Measurements from ENCODE around the gene C5orf47.
"Not testable (repeated sequence)": the region's sequence is repeated elsewhere in the genome, so short reads cannot be mapped to it uniquely, and the experiment has no call there.

Gene C5orf47

GRCh38 chr5:173970878-173971650 is 17.9 kb upstream of the C5orf47 start:
- no peak for DNase-seq

DNA sequence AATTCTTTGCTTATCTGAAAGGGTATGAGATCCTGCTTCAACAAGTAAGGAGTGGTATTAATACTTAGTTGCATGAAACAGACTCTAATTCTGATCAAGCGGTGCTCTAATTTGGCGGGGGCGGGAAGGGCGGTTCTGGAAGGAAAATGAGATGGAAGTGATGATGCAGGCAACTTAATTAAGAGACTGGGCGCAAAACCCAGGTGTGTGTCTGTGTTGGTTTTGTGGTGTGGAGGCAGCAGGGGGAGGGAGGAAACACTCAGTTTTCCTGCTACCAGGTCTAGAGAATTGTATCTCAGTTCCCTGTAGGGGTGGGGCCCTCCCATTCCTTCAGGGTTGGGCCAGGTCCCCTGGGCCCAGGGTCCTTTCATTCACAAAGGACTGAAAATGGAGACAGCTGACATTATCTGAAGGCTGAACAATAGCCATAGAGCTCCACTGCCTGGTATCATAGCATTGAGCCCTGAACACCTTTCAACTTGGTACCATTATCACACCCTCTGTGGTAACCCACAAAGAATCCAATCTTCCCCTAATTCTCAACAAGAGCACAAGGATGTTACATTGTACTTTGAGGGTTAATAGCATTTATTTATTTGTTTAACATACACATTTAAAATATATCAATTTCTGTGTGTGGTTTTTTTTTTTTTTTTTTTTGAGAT is 17.2 kb upstream of the C5orf47 start:
- DNase-seq, result no peak

GRCh38 chr5:173972607-173972924 is 16.4 kb upstream of the C5orf47 start:
- DNase-seq, result no peak

DNA sequence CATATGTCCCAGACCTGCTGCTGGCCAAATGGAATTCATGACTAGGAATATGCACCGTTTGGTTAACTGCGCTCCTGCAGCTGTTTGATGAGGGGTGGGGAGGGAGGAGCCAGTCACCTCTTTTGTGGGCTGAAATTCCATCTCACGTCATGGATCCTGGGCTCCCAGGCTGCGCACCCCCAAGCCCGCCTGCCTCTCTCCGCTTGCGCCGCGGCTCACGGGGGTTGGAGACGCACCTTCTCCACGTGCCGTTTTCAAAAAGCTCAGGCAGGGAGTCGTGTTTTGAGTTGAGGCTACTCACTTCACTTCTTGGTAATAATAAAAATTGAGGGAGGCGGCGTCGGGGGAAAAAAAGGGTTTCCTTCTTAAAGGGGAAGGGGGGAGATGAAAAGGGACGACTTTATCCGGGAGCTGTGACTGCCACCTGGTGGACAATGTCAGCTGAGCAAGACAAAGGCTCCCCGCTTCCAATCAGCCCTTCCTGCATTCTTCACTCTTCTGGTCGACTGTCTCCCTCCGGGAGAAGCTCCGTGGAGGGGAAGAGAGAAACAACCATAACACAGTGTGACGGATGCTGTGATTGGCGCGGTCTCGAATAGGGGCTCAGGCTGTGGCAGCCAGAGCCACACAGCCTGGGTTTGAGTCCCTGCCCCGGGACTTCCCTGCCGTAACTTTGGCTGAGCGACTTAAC is 15.9 kb upstream of the C5orf47 start:
- DNase-seq, result peak; percentile 70

GRCh38 chr5:173973616-173973969 is 15.4 kb upstream of the C5orf47 start:
- no peak for DNase-seq

GRCh38 chr5:173974688-173975239 is 14.2 kb upstream of the C5orf47 start:
- DNase-seq, result no peak

GRCh38 chr5:173981185-173981761 is 7.7 kb upstream of the C5orf47 start:
- no peak for DNase-seq

DNA sequence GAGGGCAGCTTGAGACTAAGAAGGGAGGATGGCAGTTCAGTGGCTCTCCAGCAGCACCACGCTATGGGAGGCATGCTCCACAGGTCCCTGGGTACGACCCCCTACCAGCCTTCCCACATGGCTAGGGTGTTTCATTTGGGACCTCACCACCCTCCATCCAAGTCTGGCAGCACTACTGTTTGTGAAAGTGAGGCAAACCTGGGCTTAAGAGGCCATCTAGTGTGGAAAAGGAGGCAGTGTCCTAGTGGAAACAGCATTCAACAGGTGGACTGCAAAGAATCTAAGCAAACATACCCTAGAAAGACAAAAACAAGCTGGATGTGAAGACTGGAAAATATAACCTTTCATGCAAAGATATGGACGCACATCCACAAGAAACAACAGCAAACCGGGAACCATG is 4.8 kb upstream of the C5orf47 start:
- DNase-seq, result no peak

DNA sequence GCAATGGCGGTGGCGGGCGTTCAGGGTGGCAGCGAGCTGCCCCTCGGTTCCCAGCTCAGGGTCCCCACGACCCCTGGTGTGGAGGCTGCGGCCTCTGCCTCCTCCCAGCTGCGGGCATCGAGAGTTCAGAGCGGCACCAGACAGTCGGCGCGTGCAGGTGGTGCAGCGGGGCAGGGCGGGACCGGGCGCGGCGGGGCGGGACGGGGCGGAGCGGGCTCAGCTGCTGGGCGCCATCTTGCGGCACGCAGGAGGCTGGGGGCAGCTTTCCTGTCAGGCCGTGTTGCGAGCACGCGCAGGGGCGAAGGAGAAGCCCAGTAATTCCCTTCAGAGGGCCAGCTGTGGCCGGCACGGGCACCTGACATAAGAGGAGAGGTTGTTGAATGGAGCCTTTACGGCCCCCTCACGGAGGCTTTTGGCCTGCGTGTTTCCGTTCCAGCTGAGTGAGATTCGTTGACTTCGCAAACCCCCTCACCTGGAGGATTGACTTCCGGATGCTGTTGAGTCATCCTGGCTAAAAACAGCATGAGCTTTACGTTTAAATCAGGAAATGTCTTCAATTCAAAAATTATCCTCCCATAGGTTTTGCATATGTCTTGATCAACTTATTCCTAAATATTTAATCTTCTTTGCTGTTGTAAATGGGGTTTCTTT is 587 bp downstream of the C5orf47 start:
- no peak for DNase-seq

DNA sequence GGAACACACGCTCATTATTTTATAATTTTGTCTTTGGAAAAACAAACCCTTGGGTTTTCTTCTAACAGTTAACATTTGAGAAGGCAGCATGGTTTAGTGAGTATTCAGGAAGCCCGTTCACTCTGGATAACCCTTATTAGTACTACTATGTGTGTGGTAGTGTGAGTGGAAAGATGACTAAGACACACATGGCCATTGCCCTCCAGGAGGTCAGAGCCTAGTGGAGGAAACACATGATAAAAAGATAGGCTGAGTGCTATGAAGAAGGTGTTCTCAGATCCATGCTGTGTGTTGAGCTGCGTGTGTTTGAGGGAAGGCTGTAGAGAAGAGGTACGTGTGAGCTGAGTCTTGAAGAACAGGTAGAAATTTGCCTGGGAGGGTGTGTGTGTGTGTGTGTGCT is 8.4 kb downstream of the C5orf47 start:
- DNase-seq, result no peak

DNA sequence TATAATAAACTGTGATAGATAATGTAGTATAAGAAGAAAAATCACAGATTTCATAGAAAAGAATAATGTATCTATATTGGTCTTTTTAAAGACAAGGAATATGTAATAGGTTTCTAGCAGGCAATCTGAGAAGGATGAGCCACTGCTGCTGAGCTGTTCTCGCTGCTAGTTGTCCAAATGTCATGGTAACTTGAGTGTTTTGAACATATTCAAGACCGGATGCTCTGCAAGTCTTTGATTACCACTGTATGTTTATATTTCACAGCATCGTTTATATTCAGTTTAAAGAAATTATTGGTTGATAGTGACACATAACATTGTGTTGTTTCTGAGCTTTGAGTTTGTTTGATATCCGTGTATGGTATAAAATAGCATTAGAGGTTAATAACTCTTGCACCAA is 9.6 kb downstream of the C5orf47 start:
- DNase-seq, result no peak

GRCh38 chr5:174000076-174000475 is 11.1 kb downstream of the C5orf47 start:
- DNase-seq, result no peak

GRCh38 chr5:174003795-174004194 is 14.8 kb downstream of the C5orf47 start:
- no peak for DNase-seq

DNA sequence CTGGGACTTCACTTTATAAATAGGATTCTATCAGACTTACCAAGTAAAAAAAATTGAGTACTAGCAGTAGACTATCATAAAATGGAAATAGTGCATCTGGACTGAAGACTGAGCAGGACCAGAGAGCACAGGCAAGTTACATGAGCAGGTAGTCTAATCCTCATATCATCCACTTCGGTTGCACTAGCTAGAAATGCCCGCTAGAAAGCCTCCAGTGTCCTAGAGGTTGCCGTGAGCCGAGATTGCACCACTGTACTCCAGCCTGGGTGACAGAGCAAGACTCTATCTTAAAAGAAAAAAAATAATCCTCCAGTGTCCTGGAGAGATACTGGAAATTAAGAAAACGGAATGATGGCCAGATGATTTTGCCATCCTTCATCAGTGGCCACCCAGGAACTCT is 20.0 kb downstream of the C5orf47 start:
- DNase-seq, result no peak

- DNase-seq, result no peak
These were observed 21.4 kb downstream of the C5orf47 start for GRCh38 chr5:174010365-174010764.

DNA sequence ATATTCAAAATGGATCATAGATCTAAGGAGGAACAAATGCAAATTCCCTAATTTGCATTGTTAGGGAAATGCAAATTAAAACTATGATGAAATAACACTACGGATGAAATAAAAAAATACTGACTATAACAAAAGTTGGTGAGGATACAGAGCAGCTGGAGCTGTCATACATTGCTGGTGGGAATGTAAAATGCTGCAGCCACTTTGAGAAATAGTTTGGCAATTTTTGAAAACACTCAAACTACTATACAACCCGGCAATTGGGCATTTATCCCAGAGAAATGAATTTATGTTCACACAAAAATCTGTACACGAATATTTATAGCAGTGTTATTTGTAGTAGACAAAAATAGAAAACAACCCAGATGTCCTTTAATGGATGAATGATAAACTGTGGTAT is 22.5 kb downstream of the C5orf47 start:
- DNase-seq, result no peak

DNA sequence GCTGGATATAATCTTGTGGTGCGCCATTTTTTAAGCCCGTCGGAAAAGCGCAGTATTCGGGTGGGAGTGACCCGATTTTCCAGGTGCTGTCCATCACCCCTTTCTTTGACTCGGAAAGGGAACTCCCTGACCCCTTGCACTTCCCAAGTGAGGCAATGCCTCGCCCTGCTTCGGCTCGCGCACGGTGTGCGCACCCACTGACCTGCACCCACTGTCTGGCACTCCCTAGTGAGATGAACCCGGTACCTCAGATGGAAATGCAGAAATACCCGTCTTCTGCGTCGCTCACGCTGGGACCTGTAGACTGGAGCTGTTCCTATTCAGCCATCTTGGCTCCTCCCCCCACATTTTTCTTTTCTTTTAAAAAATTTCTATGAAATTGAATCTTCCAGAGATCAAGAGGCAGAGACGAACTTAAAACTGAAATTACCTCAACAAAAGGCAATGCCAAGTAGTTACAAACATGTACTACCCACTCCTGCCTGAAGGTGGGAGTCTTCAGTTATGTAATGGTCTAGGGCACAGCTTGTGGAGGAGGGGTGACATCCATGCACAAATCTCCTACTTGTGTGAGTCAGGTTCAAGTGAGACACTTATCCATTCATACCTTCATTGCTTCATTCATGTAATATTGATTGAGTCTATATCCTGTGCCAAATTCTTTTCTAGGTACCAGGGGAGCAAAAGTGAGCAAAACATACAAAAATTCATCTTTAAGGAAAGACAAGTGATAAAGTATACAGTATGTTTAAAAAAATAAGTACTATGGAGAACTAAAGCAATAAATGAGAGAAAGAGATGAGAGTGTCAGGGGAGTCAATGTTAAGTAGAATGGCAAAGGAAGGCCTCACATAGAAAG is 31.3 kb downstream of the C5orf47 start:
- not testable (repeated sequence) for DNase-seq

GRCh38 chr5:174020928-174021304 is 31.9 kb downstream of the C5orf47 start:
- no peak for DNase-seq

GRCh38 chr5:174022384-174023095 is 33.6 kb downstream of the C5orf47 start:
- no peak for DNase-seq

DNA sequence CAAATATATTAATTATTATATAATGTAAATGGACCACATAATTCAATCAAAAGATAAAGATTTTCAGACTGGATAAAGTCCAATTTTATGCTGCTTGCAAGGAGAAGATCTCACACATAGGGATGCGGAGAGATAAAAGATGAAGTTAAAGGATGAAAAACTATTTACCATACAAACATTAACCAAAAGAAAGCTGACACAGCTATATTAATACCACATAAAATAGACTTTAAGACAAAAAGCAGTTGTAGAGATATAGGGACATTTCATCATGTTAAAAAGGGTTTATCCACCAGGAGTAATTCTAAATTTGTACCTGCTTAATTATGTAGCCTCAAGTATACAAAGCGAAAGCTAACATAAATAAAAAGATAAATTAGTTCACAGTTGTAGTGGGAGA is 41.3 kb downstream of the C5orf47 start:
- no peak for DNase-seq

- DNase-seq, result no peak
These were observed 55.7 kb downstream of the C5orf47 start for GRCh38 chr5:174044466-174045254.

All from stimulated activated naive CD4-positive, alpha-beta T cell treated with Interleukin-2 at 50 U/mL for 16 hours (primary cell).